ENCODE measurements around the gene NBPF4.
"Not testable (repeated sequence)": the region's sequence is repeated elsewhere in the genome, so short reads cannot be mapped to it uniquely, and the experiment has no call there.

The NBPF4 gene

GRCh38 chr1:108203582-108203981 is 40.3 kb downstream of the NBPF4 start:
- not testable (repeated sequence) for H4K5ac ChIP-seq (ENCODE audit: low read length); H3K56ac ChIP-seq (ENCODE audit: low read length); DNase-seq; H3K9ac ChIP-seq (ENCODE audit: low read length); H3K23ac ChIP-seq (ENCODE audit: low read length); H3K27me3 ChIP-seq (ENCODE audit: insufficient read depth, low read length, poor library complexity); H3K27ac ChIP-seq (ENCODE audit: low read depth, low read length); H2AK5ac ChIP-seq (ENCODE audit: low read length); H3K79me1 ChIP-seq (ENCODE audit: low read length); H3K4me1 ChIP-seq (ENCODE audit: control insufficient read depth, low read depth, low read length); H2BK120ac ChIP-seq (ENCODE audit: low read depth, low read length); H3K18ac ChIP-seq (ENCODE audit: low read length); H3K36me3 ChIP-seq (ENCODE audit: control insufficient read depth, insufficient read depth, low read length); H3K79me2 ChIP-seq (ENCODE audit: control insufficient read depth, insufficient read depth, low read length); H3K4me2 ChIP-seq (ENCODE audit: low read length); H2BK15ac ChIP-seq (replicated peaks; ENCODE audit: low read depth); H3K4ac ChIP-seq (ENCODE audit: low read depth, low read length); H2BK5ac ChIP-seq (ENCODE audit: low read length); H3K4me3 ChIP-seq (ENCODE audit: low read length); H4K8ac ChIP-seq (ENCODE audit: low read depth, low read length)
- WGBS (ENCODE audit: extremely low coverage, insufficient coverage, low lambda C conversion rate): no CpG with 5 or more reads among the region's 3 CpGs

GRCh38 chr1:108201687-108202086 is 42.2 kb downstream of the NBPF4 start:
- H3K23ac ChIP-seq (ENCODE audit: low read length): no peak overlapping the region
- H2BK120ac ChIP-seq (ENCODE audit: low read depth, low read length): no peak overlapping the region

GRCh38 chr1:108200687-108201051 is 43.2 kb downstream of the NBPF4 start:
- H2BK5ac ChIP-seq (ENCODE audit: low read length): no peak overlapping the region
- H3K27me3 ChIP-seq (ENCODE audit: insufficient read depth, low read length, poor library complexity): no peaks in the 10 kb centered on the region
- H3K9ac ChIP-seq (ENCODE audit: low read length): peak overlapping the region; percentile 98
- peak overlapping the region; percentile 42 for H3K4ac ChIP-seq (ENCODE audit: low read depth, low read length)
- H3K79me2 ChIP-seq (ENCODE audit: control insufficient read depth, insufficient read depth, low read length): peaks cover 27% of the 10 kb centered on the region
- H4K8ac ChIP-seq (ENCODE audit: low read depth, low read length): peak overlapping the region; percentile 91
- H2BK120ac ChIP-seq (ENCODE audit: low read depth, low read length): no peak overlapping the region
- peak overlapping the region; percentile 43 for H3K27ac ChIP-seq (ENCODE audit: low read depth, low read length)
- H3K4me1 ChIP-seq (ENCODE audit: control insufficient read depth, low read depth, low read length): peaks cover 2% of the 10 kb centered on the region
- H3K56ac ChIP-seq (ENCODE audit: low read length): peak overlapping the region; percentile 93
- H3K36me3 ChIP-seq (ENCODE audit: control insufficient read depth, insufficient read depth, low read length): no peaks in the 10 kb centered on the region
- H3K4me3 ChIP-seq (ENCODE audit: low read length): peak overlapping the region; percentile 79
- no CpG with 5 or more reads among the region's 10 CpGs for WGBS (ENCODE audit: extremely low coverage, insufficient coverage, low lambda C conversion rate)
- H3K4me2 ChIP-seq (ENCODE audit: low read length): peak overlapping the region; percentile 72
- no peak overlapping the region for H2BK15ac ChIP-seq (replicated peaks; ENCODE audit: low read depth)
- DNase-seq: peak; percentile 41
- H3K79me1 ChIP-seq (ENCODE audit: low read length): peaks cover 12% of the 10 kb centered on the region
- no peak overlapping the region for H3K23ac ChIP-seq (ENCODE audit: low read length)
- no peak overlapping the region for H2AK5ac ChIP-seq (ENCODE audit: low read length)
- H3K18ac ChIP-seq (ENCODE audit: low read length): peak overlapping the region; percentile 75
- H4K5ac ChIP-seq (ENCODE audit: low read length): no peak overlapping the region

More at GRCh38 chr1:108201687-108202086, 42.2 kb downstream of the NBPF4 start:
- H2AK5ac ChIP-seq (ENCODE audit: low read length): no peak overlapping the region
- no peak overlapping the region for H3K9ac ChIP-seq (ENCODE audit: low read length)
- no CpG with 5 or more reads among the region's 5 CpGs for WGBS (ENCODE audit: extremely low coverage, insufficient coverage, low lambda C conversion rate)
- peaks cover 20% of the 10 kb centered on the region for H3K79me2 ChIP-seq (ENCODE audit: control insufficient read depth, insufficient read depth, low read length)
- H3K27ac ChIP-seq (ENCODE audit: low read depth, low read length): no peak overlapping the region
- H4K8ac ChIP-seq (ENCODE audit: low read depth, low read length): no peak overlapping the region
- H2BK5ac ChIP-seq (ENCODE audit: low read length): no peak overlapping the region
- H4K5ac ChIP-seq (ENCODE audit: low read length): no peak overlapping the region
- no peaks in the 10 kb centered on the region for H3K27me3 ChIP-seq (ENCODE audit: insufficient read depth, low read length, poor library complexity)
- H3K36me3 ChIP-seq (ENCODE audit: control insufficient read depth, insufficient read depth, low read length): no peaks in the 10 kb centered on the region
- no peak for DNase-seq
- peaks cover 6% of the 10 kb centered on the region for H3K79me1 ChIP-seq (ENCODE audit: low read length)
- H3K4ac ChIP-seq (ENCODE audit: low read depth, low read length): no peak overlapping the region
- H3K4me1 ChIP-seq (ENCODE audit: control insufficient read depth, low read depth, low read length): peaks cover 2% of the 10 kb centered on the region
- H2BK15ac ChIP-seq (replicated peaks; ENCODE audit: low read depth): no peak overlapping the region
- no peak overlapping the region for H3K56ac ChIP-seq (ENCODE audit: low read length)
- no peak overlapping the region for H3K4me3 ChIP-seq (ENCODE audit: low read length)
- no peak overlapping the region for H3K18ac ChIP-seq (ENCODE audit: low read length)
- no peak overlapping the region for H3K4me2 ChIP-seq (ENCODE audit: low read length)

GRCh38 chr1:108199781-108200686 is 43.8 kb downstream of the NBPF4 start, which contains the start of gene SLC25A24:
TSS of gene SLC25A24 (minus strand) at chr1:108200343. CDS start at chr1:108200138, 205 bp downstream.
- H3K79me2 ChIP-seq (ENCODE audit: control insufficient read depth, insufficient read depth, low read length): peaks cover 29% of the 10 kb centered on the region
- no peak within 1 kb of the TSS for H2BK120ac ChIP-seq (ENCODE audit: low read depth, low read length)
- no peaks in the 10 kb centered on the region for H3K36me3 ChIP-seq (ENCODE audit: control insufficient read depth, insufficient read depth, low read length)
- whole genome bisulfite sequencing (ENCODE audit: extremely low coverage, insufficient coverage, low lambda C conversion rate): no CpG with 5 or more reads among the region's 97 CpGs
- peak within 1 kb of the TSS; percentile 99 for H3K56ac ChIP-seq (ENCODE audit: low read length)
- H3K4me1 ChIP-seq (ENCODE audit: control insufficient read depth, low read depth, low read length): peaks cover 2% of the 10 kb centered on the region
- H2BK15ac ChIP-seq (replicated peaks; ENCODE audit: low read depth): no peak within 1 kb of the TSS
- H3K27me3 ChIP-seq (ENCODE audit: insufficient read depth, low read length, poor library complexity): no peaks in the 10 kb centered on the region
- peak within 1 kb of the TSS; percentile 87 for H3K4me3 ChIP-seq (ENCODE audit: low read length)
- peak within 1 kb of the TSS; percentile 72 for H3K4me2 ChIP-seq (ENCODE audit: low read length)
- DNase-seq: peak; percentile 89
- peak within 1 kb of the TSS; percentile 88 for H2BK5ac ChIP-seq (ENCODE audit: low read length)
- peak within 1 kb of the TSS; percentile 91 for H4K8ac ChIP-seq (ENCODE audit: low read depth, low read length)
- peak within 1 kb of the TSS; percentile 98 for H3K9ac ChIP-seq (ENCODE audit: low read length)
- H3K4ac ChIP-seq (ENCODE audit: low read depth, low read length): peak within 1 kb of the TSS; percentile 43
- H4K5ac ChIP-seq (ENCODE audit: low read length): no peak within 1 kb of the TSS
- no peak within 1 kb of the TSS for H3K23ac ChIP-seq (ENCODE audit: low read length)
- no peak within 1 kb of the TSS for H2AK5ac ChIP-seq (ENCODE audit: low read length)
- H3K27ac ChIP-seq (ENCODE audit: low read depth, low read length): peak within 1 kb of the TSS; percentile 43
- H3K18ac ChIP-seq (ENCODE audit: low read length): peak within 1 kb of the TSS; percentile 75
- peaks cover 14% of the 10 kb centered on the region for H3K79me1 ChIP-seq (ENCODE audit: low read length)

- no CpG with 5 or more reads among the region's 9 CpGs for WGBS (ENCODE audit: extremely low coverage, insufficient coverage, low lambda C conversion rate)
- Histone ChIP-seq H3K4me1 (ENCODE audit: control insufficient read depth, low read depth, low read length) (peaks cover 2% of the 10 kb centered on the region), H4K5ac (ENCODE audit: low read length) (no peak overlapping the region), H3K56ac (ENCODE audit: low read length) (peak overlapping the region; percentile 99), H3K27me3 (ENCODE audit: insufficient read depth, low read length, poor library complexity) (no peaks in the 10 kb centered on the region), H2BK5ac (ENCODE audit: low read length) (no peak overlapping the region), H2AK5ac (ENCODE audit: low read length) (no peak overlapping the region), H3K79me1 (ENCODE audit: low read length) (peaks cover 15% of the 10 kb centered on the region), H2BK120ac (ENCODE audit: low read depth, low read length) (no peak overlapping the region), H3K23ac (ENCODE audit: low read length) (no peak overlapping the region), H2BK15ac (replicated peaks; ENCODE audit: low read depth) (no peak overlapping the region), H3K4me2 (ENCODE audit: low read length) (peak overlapping the region; percentile 44), H4K8ac (ENCODE audit: low read depth, low read length) (no peak overlapping the region), H3K27ac (ENCODE audit: low read depth, low read length) (no peak overlapping the region), H3K36me3 (ENCODE audit: control insufficient read depth, insufficient read depth, low read length) (peaks cover 1% of the 10 kb centered on the region), H3K79me2 (ENCODE audit: control insufficient read depth, insufficient read depth, low read length) (peaks cover 33% of the 10 kb centered on the region), H3K18ac (ENCODE audit: low read length) (peak overlapping the region; percentile 13), H3K4ac (ENCODE audit: low read depth, low read length) (peak overlapping the region; percentile 43), H3K4me3 (ENCODE audit: low read length) (peak overlapping the region; percentile 87), H3K9ac (ENCODE audit: low read length) (peak overlapping the region; percentile 98)
- DNase-seq: peak; percentile 77
Observed at GRCh38 chr1:108199201-108199691, 44.6 kb downstream of the NBPF4 start.
